GM18507 (cell line): ENCODE measurements around the gene FAM219A.
"Not testable (repeated sequence)": the region's sequence is repeated elsewhere in the genome, so short reads cannot be mapped to it uniquely, and the experiment has no call there.

Source experiments
- DNase-seq: peaks from one replicate; pipeline ENCODE4 v3.0.0; 2011; ENCODE audit warnings: low read depth; ENCODE audit not compliant: insufficient read length; ENCODE audit errors: extremely low spot score
- FAIRE-seq: peaks from 2 replicates; lab custom pipeline; 2011; peaks lifted over from hg19 to GRCh38; lab: Jason Lieb, UNC

Gene FAM219A

DNA sequence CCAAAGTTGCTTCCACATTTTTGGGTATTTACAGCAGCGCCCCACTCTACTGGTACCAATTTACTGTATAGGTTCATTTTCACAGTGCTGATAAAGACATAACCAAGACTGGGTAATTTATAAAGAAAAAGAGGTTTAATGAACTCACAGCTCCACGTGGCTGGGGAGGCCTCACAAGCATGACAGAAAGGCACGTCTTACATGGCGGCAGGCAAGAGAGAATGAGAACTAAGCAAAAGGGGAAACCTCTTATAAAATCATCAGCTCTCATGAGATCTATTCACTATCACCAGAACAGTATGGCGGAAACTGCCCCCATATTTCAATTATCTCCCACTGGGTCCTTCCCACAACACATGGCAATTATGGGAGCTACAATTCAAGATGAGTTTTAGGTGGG, 89.6 kb downstream of the FAM219A start:
- DNase-seq, FAIRE-seq: not testable (repeated sequence)

DNA sequence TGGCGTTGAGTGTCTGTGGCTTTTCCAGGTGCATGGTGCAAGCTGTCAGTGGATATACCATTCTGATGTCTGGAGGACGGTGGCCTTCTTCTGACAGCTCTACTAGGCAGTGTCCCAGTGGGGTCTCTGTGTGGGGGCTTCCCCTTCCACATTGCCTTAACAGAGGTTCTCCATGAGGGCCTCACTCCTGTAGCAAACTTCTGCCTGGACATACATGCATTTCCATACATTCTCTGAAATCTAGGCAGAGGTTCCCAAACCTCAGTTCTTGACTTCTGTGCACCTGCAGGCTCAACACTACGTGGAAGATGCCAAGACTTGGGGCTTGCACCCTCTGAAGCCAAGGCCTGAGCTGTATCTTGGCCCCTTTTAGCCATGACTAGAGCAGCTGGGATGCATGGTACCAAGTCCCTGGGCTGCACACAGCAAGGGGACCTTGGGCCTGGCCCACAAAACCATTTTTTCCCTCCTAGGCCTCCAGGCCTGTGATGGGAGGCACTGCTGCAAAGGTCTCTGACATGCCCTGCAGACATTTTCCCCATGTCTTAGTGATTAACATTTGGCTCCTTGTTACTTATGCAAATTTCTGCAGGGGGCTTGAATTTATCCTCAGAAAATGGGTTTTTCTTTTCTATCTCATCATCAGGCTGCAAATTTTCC, 90.5 kb downstream of the FAM219A start:
- FAIRE-seq, DNase-seq: not testable (repeated sequence)

DNA sequence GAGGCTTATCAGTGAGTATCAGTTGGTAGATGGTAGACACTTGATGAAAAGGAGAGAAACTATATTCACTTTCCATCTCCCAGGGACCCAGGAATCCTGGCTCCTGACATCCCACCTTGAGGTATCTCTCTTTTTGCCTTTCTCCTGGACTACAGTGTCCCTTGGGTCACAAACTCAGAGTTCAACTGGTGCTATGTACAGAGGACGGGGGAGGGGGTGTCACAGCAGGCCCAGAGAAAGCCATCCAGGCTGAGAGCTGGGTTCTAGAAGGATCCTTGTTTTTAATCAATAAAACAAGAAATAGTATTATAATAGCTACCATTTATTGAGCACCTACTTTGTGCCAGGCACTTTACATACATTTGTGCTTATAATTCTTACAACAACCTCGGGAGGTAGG, 92.0 kb downstream of the FAM219A start:
- DNase-seq (no peak), FAIRE-seq (no peak)

DNA sequence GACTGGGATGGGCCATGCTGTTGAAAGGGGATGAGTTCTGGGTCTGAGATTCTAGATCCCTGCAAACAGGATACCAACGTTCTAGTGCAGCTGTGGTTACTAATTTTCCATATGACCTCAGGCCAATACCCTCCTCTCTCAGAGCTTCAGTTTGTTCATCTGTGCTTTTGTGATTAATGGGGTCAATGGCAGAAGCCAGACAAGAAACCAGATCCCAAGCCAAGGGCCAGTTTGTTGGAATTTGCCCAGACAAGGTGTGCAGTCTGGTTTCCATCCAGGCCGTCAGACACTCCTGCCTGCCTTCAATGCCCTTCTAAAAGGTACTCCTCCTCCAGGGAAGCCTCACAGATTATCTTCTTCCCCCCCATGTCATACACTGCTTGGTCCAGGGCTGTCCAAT, 93.1 kb downstream of the FAM219A start:
- no peak for DNase-seq
- no peak for FAIRE-seq

DNA sequence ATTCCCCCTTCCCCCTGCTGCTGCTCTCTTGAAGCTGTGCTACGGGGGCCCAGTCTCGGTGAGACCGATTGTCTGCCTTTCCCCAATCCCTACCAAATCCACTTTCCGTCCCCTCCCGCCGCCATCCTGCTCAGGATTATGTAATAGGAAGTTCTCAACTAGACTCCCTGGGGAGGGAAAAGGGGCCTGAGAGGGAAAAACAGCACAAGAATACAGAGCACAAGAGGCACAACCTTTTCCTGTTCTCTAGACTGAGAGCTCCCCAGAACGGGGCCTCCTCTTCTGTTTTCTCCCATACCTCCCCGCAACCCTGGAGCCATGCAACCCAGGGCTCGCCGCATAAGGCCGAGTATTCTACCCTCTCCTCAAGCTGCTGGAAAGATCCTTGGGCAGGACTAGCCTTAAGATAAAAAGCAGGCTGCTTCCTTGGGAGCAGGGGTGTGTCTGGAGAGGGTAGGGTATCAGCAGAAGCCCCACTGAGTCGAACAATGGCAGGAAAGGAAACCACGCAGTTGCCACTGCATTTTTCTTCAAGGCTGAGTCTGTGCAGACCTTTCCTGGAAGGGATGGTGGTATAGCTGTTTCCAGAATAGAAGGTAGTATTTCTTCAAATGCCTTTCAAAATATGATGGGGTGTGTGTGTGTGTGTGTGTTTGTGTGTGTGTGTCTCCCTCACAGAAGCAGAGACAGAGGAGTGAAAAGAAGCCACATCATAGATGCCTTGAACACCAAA, 94.6 kb downstream of the FAM219A start:
- no peak for DNase-seq
- no peak for FAIRE-seq

DNA sequence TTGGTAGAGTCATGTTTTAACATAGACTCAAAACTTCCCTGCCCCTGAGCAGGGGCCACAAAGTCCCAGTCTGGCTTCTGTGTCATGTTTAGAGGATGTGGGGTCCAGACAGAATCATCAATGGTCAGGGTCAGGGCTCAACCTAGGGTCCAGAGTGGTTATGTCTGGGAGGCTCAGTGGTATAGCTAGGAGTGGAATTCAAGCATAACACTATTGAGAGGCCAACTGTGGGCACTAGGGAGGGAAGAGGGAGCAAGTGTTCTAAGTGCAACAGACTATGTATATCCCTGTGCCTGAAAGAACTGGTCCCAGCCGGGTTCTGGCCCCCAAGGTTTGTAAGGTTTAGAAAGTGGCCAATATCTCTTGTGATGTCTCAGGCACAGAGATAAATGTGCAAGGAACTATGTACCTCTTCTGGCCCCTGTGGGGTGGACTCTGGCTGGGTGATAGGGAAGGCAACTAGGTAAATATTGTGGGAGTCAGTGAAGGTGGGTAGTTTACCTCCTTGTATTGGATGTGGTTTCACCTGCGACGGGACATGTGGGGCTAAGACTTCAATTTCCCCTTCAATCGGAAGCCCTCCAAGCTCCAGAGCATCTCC, 95.7 kb downstream of the FAM219A start:
- FAIRE-seq (no peak), DNase-seq (no peak)

DNA sequence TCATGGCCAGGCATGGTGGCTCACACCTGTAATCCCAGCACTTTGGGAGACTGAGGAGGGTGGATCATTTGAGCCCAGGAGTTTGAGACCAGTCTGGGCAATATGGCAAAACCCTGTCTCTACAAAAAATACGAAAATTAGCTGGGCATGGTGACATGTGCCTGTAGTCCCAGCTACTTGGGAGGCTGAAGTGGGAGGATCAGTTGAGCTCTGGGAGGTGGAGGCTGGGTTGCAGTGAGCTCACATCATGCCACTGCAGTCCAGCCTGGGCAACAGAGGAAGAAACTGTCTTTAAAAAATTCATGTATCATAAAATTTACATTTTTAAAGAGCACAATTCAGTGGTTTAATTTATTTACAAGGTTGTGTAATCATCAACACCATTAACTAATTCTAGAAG, 105.4 kb downstream of the FAM219A start:
- FAIRE-seq, DNase-seq: not testable (repeated sequence)

DNA sequence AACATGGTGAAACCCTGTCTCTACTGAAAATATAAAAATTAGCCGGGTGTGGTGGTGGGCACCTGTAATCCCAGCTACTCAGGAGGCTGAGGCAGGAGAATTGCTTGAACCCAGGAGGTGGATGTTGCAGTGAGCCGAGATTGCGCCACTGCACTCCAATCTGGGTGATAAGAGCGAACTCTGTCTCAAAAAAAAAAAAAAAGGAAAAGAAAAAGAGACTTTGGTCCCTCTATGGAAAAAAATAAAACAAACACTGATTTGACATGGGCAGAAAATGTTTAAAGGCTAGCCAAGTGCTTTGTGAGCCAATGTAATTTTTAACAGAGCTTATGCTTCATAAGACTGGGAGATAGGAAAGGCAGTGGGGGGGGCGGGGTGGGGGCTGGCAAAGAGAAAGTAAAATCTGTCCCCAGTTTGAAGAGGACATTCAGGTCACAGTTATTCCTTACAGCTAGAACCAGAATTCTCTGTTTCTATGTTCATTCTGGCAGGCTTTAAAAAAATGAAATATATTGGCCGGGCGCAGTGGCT, 106.2 kb downstream of the FAM219A start:
- not testable (repeated sequence) for FAIRE-seq, DNase-seq

DNA sequence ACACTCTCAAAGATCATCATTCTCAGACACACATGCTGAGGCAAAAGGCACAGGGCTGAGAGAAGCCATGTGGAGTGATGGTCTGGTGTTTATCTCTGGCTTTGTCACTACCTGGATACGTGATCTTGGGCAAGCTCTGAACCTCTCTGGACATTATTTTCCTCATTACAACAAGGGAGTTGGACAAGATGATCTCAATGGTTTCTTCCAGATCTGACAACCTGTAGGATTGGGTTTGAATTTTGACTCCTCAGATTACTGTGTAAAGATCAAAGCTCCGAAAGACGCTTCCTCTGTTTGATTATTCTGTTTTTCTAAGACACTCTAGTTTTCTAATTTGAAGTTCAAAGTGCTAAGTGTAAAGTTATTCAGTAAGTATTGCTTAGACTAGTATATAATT, 109.0 kb downstream of the FAM219A start:
- FAIRE-seq, result no peak
- no peak for DNase-seq
